SK-N-SH treated with all-trans-retinoic acid at 6 μM for 48 hours (cell line): ENCODE results near the gene CACNA1C.
A peak's percentile ranks its signal among the peaks of the same experiment; 100 is the strongest.
"Not testable (repeated sequence)": the region's sequence is repeated elsewhere in the genome, so short reads cannot be mapped to it uniquely, and the experiment has no call there.

ENCODE experiments used
- ATAC-seq: fragments of 200-7000 bp; cut with Tn5 transposase; 3 replicates; pipeline ENCODE4 v1.9.1; 2020; ENCODE audit warnings: mild to moderate bottlenecking, moderate library complexity
- ARNTL ChIP-seq: fragments of 450-650 bp; formaldehyde crosslinking; IDR thresholded peaks from 2 replicates; pipeline ENCODE4 v1.5.0; 2020; ENCODE audit warnings: low read depth, mild to moderate bottlenecking, moderate library complexity, borderline replicate concordance
- BACH2 ChIP-seq: fragments of 250-450 bp; sonication (Bioruptor Pico); IDR thresholded peaks from 2 replicates; pipeline ENCODE4 v1.9.0; 2021; ENCODE audit warnings: mild to moderate bottlenecking, borderline replicate concordance
- CSDC2 ChIP-seq: fragments of 250-450 bp; sonication (Bioruptor Pico); IDR thresholded peaks from 2 replicates; pipeline ENCODE4 v1.5.0; 2020; ENCODE audit warnings: mild to moderate bottlenecking, moderate library complexity
- ESRRG ChIP-seq: fragments of 250-450 bp; sonication (Bioruptor Pico); IDR thresholded peaks from 2 replicates; pipeline ENCODE4 v1.6.1; 2021; ENCODE audit warnings: mild to moderate bottlenecking
- GLIS3 ChIP-seq: fragments of 250-450 bp; sonication (Bioruptor Pico); IDR thresholded peaks from 2 replicates; pipeline ENCODE4 v1.5.0; 2020; ENCODE audit warnings: mild to moderate bottlenecking, moderate library complexity
- ISL1 ChIP-seq: fragments of 250-450 bp; sonication (Bioruptor Pico); IDR thresholded peaks from 2 replicates; pipeline ENCODE4 v2.1.2; 2022; ENCODE audit warnings: mild to moderate bottlenecking, moderate library complexity
- PPARA ChIP-seq: fragments of 250-450 bp; sonication (Bioruptor Pico); IDR thresholded peaks from 2 replicates; pipeline ENCODE4 v1.5.0; 2020; ENCODE audit warnings: mild to moderate bottlenecking, borderline replicate concordance
- RARB ChIP-seq: fragments of 250-450 bp; sonication (Bioruptor Pico); IDR thresholded peaks from 2 replicates; pipeline ENCODE4 v1.8.0; 2021; ENCODE audit warnings: mild to moderate bottlenecking, moderate library complexity
- SNAI2 ChIP-seq: fragments of 250-450 bp; sonication (Bioruptor Pico); IDR thresholded peaks from 2 replicates; pipeline ENCODE4 v1.5.0; 2020; ENCODE audit warnings: mild to moderate bottlenecking, moderate library complexity
- TCF4 ChIP-seq: fragments of 250-450 bp; sonication (Bioruptor Pico); IDR thresholded peaks from 2 replicates; pipeline ENCODE4 v1.8.0; 2021; ENCODE audit warnings: mild to moderate bottlenecking, moderate library complexity, borderline replicate concordance
- TOX ChIP-seq: fragments of 250-450 bp; sonication (Bioruptor Pico); IDR thresholded peaks from 2 replicates; pipeline ENCODE4 v1.8.0; 2021; ENCODE audit warnings: mild to moderate bottlenecking, moderate library complexity, borderline replicate concordance
- ZFP3 ChIP-seq: fragments of 250-450 bp; sonication (Bioruptor Pico); IDR thresholded peaks from 2 replicates; pipeline ENCODE4 v1.5.0; 2020; ENCODE audit warnings: mild to moderate bottlenecking, moderate library complexity
- ZFP30 ChIP-seq: fragments of 450-650 bp; formaldehyde crosslinking; IDR thresholded peaks from 2 replicates; pipeline ENCODE4 v1.5.0; 2022; ENCODE audit warnings: mild to moderate bottlenecking, moderate library complexity
- ZNF565 ChIP-seq: fragments of 450-650 bp; formaldehyde crosslinking; conservative IDR thresholded peaks from 2 replicates; pipeline ENCODE4 v1.5.0; 2020; ENCODE audit warnings: low read depth, mild to moderate bottlenecking, moderate library complexity
- ZNF70 ChIP-seq: fragments of 450-650 bp; formaldehyde crosslinking; IDR thresholded peaks from 2 replicates; pipeline ENCODE4 v1.5.0; 2020; ENCODE audit warnings: mild to moderate bottlenecking, moderate library complexity
- ZNF8 ChIP-seq: fragments of 450-650 bp; formaldehyde crosslinking; IDR thresholded peaks from 2 replicates; pipeline ENCODE4 v1.5.0; 2020; ENCODE audit warnings: mild to moderate bottlenecking, moderate library complexity
- TF ChIP-seq, protein P1 (sequence below): fragments of 250-450 bp; sonication (Bioruptor Pico); IDR thresholded peaks from 2 replicates; pipeline ENCODE4 v1.5.1; 2020; ENCODE audit warnings: low read depth, mild to moderate bottlenecking, moderate library complexity
- TF ChIP-seq, protein P2 (sequence below): fragments of 250-450 bp; sonication (Bioruptor Pico); IDR thresholded peaks from 2 replicates; pipeline ENCODE4 v1.8.0; 2020; ENCODE audit warnings: mild to moderate bottlenecking, moderate library complexity, borderline replicate concordance
- TF ChIP-seq, protein P3 (sequence below): fragments of 250-450 bp; sonication (Bioruptor Pico); IDR thresholded peaks from 2 replicates; pipeline ENCODE4 v1.5.1; 2021; ENCODE audit warnings: mild to moderate bottlenecking, moderate library complexity
- TF ChIP-seq, protein P4 (sequence below): fragments of 250-450 bp; sonication (Bioruptor Pico); IDR thresholded peaks from 2 replicates; pipeline ENCODE4 v1.5.0; 2020; ENCODE audit warnings: mild to moderate bottlenecking, moderate library complexity

Gene CACNA1C

DNA sequence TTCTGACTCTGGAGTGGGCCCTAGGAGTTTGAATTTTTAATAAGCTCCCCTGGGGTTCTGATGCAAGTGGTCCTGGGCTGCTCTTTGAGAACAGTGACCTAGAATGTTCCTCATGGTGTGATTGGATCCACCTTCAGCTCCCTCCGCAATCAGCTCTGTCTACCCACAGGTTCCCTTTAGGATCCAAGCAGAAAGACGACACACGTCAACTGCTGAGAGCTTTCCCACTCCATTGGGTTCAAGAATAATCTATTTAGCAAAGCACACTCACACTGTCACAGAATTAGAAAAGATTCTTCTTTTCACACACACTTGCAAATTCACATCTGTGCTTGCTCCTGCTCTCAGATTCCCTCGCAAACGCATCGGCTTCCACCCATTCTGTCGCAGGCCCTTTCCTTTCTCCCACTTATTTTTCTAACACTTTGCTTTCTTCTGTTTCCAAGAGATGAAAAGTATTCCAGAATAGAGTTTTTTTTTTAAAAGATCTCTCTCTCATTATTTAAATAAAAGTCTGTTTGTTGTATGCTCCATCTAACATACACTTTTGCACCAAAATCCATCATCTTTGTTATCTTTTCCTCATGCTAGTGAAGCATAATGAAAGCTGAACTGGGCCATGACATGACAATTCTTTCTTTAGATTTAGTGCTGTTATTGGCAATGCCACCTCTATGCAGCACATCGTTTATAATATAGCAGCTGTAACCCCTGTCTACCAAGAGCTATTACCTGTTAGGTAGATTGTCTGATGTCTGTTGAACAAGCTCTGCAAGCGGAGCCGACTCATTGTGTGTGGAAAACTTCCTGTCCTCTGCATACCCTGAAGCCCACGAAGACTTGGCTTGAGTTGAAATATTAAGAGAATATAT, 73.1 kb downstream of the CACNA1C start:
- no peak for TF ChIP-seq ESRRG (CRISPR knock-in tag)
- TF ChIP-seq CSDC2 (CRISPR knock-in tag) = no peak

DNA sequence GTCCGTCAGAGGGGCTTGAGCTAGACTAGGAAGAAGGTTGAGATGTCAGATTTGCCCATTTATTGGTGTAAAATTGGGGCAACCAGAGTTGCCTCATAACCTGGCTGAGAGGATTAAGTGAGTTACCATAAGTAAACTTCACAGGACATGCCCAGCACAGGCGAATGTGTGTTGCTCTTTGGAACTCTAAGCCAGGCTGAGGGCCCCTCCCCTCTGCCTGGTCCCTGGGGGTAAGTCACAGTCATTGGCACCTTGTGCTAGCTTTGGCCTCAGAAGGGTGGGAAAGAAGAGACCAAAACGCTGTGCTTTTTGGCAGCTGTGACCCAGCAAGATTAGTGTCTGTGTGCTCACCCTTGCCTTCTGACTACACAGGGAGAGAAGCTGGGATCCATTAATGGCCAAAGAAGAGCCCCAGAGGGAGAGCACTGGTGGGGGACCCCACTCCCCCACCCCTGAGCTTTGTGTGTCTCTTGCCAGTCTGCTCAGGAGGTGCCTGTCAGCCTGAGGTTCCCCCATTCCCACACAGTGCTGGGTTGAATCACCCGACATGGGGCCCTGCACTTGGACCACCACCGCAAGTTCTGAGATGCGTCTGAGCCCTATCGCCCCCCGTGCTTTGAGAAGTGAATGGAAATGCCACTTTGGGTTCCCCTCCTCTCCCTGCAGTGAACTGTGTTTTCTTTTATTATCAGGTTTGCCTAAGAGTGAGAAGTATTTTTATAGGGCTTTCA, 74.1 kb downstream of the CACNA1C start:
- TF ChIP-seq CSDC2 (CRISPR knock-in tag) = no peak
- no peak for TF ChIP-seq ZNF70
- no peak for TF ChIP-seq ZFP3 (CRISPR knock-in tag)
- TF ChIP-seq ZNF565 = no peak
- TF ChIP-seq SNAI2 (CRISPR knock-in tag) = no peak
- TF ChIP-seq ZNF8 (CRISPR knock-in tag) = no peak
- TF ChIP-seq ZFP30 (CRISPR knock-in tag) = no peak
- TF ChIP-seq TCF4 (CRISPR knock-in tag) = no peak
- TF ChIP-seq TOX = no peak
- no peak for TF ChIP-seq GLIS3 (CRISPR knock-in tag)
- TF ChIP-seq, protein P1, sequence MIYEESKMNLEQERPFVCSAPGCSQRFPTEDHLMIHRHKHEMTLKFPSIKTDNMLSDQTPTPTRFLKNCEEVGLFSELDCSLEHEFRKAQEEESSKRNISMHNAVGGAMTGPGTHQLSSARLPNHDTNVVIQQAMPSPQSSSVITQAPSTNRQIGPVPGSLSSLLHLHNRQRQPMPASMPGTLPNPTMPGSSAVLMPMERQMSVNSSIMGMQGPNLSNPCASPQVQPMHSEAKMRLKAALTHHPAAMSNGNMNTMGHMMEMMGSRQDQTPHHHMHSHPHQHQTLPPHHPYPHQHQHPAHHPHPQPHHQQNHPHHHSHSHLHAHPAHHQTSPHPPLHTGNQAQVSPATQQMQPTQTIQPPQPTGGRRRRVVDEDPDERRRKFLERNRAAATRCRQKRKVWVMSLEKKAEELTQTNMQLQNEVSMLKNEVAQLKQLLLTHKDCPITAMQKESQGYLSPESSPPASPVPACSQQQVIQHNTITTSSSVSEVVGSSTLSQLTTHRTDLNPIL = no peak
- ATAC-seq = no peak

More for the DNA sequence above, 73.1 kb downstream of the CACNA1C start:
- no peak for ATAC-seq

DNA sequence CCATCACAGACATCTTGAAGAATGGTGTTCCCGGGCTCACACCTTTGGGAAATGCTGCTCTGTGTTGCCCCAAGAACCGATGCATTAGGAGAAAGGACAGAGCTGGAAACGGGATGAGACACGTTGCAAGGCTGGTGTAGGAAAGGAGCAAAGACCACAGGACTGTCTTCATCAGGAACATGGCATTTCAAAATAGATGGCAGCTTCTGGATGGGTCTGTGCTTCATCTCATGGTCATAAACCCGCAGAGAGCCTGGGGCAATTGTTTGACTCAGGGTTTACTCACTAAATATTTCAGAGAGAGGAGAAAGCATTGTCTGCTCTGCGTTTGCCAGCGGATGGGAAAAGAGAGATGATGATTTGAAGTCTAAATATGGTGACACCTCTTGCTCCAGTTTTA, 76.3 kb downstream of the CACNA1C start:
- ATAC-seq = peak; percentile 56
- TF ChIP-seq, protein P2, sequence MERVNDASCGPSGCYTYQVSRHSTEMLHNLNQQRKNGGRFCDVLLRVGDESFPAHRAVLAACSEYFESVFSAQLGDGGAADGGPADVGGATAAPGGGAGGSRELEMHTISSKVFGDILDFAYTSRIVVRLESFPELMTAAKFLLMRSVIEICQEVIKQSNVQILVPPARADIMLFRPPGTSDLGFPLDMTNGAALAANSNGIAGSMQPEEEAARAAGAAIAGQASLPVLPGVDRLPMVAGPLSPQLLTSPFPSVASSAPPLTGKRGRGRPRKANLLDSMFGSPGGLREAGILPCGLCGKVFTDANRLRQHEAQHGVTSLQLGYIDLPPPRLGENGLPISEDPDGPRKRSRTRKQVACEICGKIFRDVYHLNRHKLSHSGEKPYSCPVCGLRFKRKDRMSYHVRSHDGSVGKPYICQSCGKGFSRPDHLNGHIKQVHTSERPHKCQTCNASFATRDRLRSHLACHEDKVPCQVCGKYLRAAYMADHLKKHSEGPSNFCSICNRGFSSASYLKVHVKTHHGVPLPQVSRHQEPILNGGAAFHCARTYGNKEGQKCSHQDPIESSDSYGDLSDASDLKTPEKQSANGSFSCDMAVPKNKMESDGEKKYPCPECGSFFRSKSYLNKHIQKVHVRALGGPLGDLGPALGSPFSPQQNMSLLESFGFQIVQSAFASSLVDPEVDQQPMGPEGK (CRISPR knock-in tag) = no peak
- TF ChIP-seq PPARA (CRISPR knock-in tag) (no peak), TCF4 (CRISPR knock-in tag) (no peak), RARB (CRISPR knock-in tag) (no peak), ZFP3 (CRISPR knock-in tag) (no peak), SNAI2 (CRISPR knock-in tag) (no peak), ZFP30 (CRISPR knock-in tag) (no peak), ZNF8 (CRISPR knock-in tag) (no peak), ISL1 (no peak), TOX (no peak), ARNTL (CRISPR knock-in tag) (no peak), GLIS3 (CRISPR knock-in tag) (no peak), BACH2 (CRISPR knock-in tag) (no peak), ESRRG (CRISPR knock-in tag) (no peak)
- TF ChIP-seq, protein P1 = no peak
- TF ChIP-seq, protein P3, sequence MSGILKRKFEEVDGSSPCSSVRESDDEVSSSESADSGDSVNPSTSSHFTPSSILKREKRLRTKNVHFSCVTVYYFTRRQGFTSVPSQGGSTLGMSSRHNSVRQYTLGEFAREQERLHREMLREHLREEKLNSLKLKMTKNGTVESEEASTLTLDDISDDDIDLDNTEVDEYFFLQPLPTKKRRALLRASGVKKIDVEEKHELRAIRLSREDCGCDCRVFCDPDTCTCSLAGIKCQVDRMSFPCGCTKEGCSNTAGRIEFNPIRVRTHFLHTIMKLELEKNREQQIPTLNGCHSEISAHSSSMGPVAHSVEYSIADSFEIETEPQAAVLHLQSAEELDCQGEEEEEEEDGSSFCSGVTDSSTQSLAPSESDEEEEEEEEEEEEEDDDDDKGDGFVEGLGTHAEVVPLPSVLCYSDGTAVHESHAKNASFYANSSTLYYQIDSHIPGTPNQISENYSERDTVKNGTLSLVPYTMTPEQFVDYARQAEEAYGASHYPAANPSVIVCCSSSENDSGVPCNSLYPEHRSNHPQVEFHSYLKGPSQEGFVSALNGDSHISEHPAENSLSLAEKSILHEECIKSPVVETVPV = no peak
- TF ChIP-seq, protein P4, sequence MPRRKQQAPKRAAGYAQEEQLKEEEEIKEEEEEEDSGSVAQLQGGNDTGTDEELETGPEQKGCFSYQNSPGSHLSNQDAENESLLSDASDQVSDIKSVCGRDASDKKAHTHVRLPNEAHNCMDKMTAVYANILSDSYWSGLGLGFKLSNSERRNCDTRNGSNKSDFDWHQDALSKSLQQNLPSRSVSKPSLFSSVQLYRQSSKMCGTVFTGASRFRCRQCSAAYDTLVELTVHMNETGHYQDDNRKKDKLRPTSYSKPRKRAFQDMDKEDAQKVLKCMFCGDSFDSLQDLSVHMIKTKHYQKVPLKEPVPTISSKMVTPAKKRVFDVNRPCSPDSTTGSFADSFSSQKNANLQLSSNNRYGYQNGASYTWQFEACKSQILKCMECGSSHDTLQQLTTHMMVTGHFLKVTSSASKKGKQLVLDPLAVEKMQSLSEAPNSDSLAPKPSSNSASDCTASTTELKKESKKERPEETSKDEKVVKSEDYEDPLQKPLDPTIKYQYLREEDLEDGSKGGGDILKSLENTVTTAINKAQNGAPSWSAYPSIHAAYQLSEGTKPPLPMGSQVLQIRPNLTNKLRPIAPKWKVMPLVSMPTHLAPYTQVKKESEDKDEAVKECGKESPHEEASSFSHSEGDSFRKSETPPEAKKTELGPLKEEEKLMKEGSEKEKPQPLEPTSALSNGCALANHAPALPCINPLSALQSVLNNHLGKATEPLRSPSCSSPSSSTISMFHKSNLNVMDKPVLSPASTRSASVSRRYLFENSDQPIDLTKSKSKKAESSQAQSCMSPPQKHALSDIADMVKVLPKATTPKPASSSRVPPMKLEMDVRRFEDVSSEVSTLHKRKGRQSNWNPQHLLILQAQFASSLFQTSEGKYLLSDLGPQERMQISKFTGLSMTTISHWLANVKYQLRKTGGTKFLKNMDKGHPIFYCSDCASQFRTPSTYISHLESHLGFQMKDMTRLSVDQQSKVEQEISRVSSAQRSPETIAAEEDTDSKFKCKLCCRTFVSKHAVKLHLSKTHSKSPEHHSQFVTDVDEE = no peak

DNA sequence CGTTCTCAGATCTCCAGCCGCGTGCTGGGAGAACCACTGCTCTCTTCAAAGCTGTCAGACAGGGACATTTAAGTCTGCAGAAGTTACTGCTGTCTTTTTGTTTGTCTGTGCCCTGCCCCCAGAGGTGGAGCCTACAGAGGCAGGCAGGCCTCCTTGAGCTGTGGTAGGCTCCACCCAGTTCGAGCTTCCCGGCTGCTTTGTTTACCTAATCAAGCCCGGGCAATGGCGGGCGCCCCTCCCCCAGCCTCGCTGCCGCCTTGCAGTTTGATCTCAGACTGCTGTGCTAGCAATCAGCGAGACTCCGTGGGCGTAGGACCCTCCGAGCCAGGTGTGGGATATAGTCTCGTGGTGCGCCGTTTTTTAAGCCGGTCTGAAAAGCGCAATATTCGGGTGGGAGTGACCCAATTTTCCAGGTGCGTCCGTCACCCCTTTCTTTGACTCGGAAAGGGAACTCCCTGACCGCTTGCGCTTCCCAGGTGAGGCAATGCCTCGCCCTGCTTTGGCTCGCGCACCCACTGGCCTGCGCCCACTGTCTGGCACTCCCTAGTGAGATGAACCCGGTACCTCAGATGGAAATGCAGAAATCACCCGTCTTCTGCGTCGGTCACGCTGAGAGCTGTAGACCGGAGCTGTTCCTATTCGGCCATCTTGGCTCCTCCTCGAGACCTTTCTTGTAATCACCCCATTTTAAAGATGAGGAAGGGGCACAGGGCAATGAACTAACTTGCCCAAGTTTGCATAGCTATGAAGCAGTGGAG, 83.1 kb downstream of the CACNA1C start:
- not testable (repeated sequence) for ATAC-seq
